Left forelimb (tissue), 1 donor: Measurements from ENCODE around the gene GLRX5.
"Not testable (repeated sequence)": the region's sequence is repeated elsewhere in the genome, so short reads cannot be mapped to it uniquely, and the experiment has no call there.

ENCODE experiments used
- DNase-seq: peaks from one replicate; pipeline ENCODE4 v3.0.0-alpha.2; 2018; ENCODE audit warnings: low spot score

The GLRX5 gene

GRCh38 chr14:95559203-95559602, 24.4 kb downstream of the GLRX5 start:
- DNase-seq: no peak

GRCh38 chr14:95561001-95561412, 26.2 kb downstream of the GLRX5 start:
- DNase-seq: peak; percentile 89

DNA sequence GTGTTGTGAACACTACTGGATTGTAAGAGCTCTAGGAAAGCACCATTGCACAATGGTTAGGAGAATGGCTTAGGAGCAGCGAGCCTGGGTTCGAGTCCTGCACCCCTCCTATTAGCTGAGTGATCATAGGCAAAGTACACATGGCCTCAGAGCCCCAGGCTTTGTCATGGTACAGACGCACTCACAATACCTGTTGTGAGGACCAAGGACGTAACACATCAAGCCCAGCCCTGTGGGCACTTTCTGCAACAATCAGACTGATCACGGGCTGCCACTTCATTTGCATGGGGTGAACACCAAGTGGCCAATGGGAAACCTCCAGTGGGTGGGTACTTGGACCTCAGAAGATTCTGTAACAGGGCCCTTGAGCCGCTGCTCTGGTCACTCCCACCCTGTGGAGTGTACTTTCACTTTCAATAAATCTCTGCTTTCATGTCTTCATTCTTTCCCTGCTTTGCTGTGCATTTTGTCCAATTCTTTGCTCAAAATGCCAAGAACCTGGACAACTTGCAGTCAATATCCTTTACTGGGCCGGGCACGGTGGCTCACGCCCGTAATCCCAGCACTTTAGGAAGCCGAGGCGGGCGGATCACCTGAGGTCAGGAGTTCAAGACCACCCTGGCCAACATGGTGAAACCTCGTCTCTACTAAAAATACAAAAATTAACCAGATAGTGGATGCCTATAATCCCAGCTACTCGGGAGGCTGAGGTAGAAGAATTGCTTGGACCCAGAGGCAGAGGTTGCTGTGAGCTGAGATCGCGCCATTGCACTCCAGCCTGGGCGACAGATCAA, 28.2 kb downstream of the GLRX5 start:
- no peak for DNase-seq

DNA sequence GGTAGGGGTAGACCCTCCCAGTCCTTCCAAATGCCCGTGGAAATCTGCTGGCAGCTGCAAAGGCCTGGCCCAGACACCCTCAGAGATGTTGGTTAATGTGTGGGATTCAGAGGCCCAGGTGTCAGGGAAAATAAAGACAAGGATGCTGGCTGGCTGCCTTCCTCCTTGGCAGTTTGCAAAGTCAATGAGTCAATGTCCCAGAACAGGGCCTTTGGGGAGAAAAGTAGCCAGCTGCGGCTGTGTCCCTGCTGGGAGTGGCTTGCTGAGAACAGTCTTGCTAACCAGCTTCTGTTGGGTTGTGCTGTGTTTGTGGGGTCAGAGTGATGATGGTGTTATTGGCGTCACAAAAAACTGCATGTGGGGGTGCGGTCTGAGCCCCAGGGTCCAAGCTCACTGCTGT, 29.2 kb downstream of the GLRX5 start:
- DNase-seq: no peak

DNA sequence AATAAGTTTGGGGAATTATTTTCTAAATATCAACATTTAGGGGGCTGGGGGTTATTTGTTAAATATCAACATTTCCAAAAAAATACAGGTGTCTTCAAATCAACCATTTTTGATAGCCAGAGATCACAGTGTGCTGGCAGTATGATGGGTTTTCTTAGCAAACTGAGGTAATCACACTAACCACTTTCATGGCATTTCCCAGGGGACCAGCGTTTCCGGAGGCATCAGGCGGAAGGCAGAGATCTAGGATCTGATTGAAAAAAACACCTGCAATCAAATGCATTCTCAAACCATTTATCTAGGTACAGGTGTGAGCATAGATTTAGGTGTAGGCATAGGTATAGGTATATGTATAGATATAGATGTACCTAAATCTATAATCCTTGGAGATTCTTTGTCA, 34.6 kb downstream of the GLRX5 start:
- no peak for DNase-seq

DNA sequence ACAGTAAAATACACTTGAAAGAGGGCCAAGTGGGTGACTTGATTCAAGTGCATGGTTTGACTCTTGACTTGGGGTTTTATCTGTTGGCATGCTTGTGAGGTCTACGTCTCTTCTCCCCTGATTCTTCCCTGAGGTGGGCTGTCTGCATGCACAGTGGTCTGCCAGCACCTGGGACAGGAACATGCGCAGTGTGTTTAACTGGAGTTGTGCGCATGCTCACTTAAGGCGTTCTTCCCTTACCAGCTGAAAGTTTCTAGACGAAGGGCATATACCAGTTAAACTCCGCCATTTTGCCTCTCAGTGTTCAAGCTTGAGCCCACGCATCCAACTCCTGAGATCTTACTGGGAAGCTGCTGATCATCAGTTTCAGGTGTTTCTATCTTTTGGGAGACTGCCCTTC, 38.5 kb downstream of the GLRX5 start:
- no peak for DNase-seq

DNA sequence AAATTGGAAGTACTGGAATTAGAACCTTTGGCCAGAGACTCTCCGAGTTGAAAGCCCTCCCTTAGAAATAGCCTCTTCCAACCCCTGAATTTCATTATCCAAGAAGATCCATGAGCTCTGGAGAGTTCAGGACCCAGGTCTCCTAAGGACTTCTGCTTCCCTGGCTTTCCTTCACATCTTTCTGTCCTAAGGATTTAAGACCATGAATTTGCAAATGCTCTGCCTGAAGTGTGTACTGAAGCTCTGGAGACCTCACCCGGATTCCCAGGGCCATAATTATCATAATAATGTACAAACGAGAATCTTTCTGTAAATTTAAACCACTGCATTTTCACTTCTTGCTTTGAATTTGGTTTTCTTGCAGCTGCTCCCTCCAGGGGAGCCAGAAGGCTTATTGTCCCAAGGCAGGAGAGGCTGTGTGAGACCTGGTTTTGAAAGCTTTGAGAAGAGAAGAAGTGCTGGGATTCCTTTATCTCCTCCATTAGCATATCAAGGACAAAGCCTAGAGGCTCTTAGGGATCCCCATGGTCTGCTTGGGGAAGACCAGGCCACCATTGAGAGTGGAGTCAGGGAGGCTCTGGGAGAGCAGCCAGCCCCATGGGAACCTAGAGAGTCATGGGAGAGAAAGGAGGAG, 41.1 kb downstream of the GLRX5 start:
- no peak for DNase-seq

DNA sequence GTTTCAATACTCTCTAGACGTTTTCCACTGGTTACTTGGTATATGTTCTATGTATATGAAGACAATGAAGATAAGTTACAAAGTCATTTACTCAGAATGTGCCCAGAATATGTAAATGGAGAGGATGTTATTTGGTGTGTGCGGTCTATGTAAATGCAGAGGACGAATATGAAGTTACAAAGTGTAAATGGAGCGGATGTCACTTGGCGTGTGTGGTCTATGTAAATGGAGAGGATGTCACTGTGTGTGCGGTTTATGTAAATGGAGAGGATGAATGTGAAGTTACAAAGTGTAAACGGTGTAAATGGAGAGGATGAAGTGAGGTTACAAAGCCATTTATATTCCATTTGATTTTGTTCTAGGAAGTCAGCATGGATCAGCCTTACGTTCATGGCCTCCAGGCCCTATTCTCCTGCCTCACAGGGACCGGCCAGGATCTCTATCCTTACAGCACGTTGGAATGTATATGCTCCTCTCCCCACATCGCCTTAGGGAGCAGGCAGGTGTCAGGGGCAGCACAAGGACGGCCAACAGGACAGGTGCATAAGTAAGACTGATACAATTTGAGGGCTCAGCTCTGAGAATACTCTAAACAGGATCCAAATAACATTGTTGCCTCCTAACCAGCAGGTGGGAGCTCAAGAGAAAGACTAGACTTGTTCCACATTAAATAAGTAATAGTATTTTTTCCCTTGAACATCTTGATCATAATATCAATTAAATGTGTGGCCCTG, 42.4 kb downstream of the GLRX5 start:
- DNase-seq: no peak

GRCh38 chr14:95577870-95578269, 43.0 kb downstream of the GLRX5 start:
- no peak for DNase-seq

DNA sequence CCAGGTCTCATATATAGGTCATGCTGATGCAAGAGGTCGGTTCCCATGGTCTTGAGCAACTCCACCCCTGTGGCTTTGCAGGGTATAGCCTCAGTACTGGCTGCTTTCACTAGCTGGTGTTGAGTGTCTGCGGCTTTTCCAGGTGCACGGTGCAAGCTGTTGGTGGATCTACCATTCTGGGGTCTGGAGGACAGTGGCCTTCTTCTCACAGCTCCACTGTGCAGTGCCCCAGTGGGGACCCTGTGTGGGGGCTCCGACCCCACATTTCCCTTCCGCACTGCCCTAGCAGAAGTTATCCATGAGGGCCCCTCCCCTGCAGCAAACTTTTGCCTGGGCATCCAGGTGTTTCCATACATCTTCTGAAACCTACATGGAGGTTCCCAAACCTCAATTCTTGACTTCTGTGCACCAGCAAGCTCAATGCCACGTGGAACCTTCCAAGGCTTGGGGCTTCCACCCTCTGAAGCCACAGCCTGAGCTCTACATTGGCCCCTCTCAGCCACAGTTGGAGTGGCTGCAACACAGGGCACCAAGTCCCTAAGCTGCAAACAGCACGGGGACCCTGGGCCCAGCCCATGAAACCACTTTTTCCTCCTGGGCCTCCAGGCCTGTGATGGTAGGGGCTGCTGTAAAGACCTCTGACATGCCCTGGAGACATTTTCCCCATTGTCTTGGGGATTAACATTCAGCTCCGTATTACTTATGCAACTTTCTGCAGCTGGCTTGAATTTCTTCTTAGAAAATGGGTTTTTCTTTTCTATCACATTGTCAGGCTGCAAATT, 49.2 kb downstream of the GLRX5 start:
- not testable (repeated sequence) for DNase-seq

GRCh38 chr14:95585953-95586620, 51.2 kb downstream of the GLRX5 start:
- DNase-seq: no peak

GRCh38 chr14:95591182-95591581, 56.3 kb downstream of the GLRX5 start:
- not testable (repeated sequence) for DNase-seq
